Gastroesophageal sphincter (tissue), 3 donors: Measurements from ENCODE around the gene SYTL3.

Experiments
- EP300 ChIP-seq: sonication (generic); formaldehyde crosslinking; IDR thresholded peaks from one replicate; pipeline ENCODE4 v1.6.1; 2017; ENCODE audit warnings: antibody characterized with exemption, mild to moderate bottlenecking
- POLR2A ChIP-seq, 2 donors: fragments of 450-650 bp; IDR thresholded peaks; one replicate each; pipeline ENCODE4 v1.6.1; 2017; ENCODE audit warnings: antibody characterized with exemption in 2 of 2, mild to moderate bottlenecking in 2 of 2, moderate library complexity in 1 of 2
- POLR2AphosphoS5 ChIP-seq: sonication (generic); formaldehyde crosslinking; IDR thresholded peaks from one replicate; pipeline ENCODE4 v1.6.1; 2017; ENCODE audit warnings: antibody characterized with exemption
- TF ChIP-seq, protein P1 (sequence below), 4 experiments: fragments of 200-600 bp in 2 of 4; fragments of 450-650 bp in 2 of 4; sonication (generic) in 1 of 4; IDR thresholded peaks; one replicate each; pipeline ENCODE4 v1.5.1; 2017 to 2019; ENCODE audit warnings: antibody characterized with exemption in 4 of 4, mild to moderate bottlenecking in 2 of 4, moderate library complexity in 2 of 4

DNA sequence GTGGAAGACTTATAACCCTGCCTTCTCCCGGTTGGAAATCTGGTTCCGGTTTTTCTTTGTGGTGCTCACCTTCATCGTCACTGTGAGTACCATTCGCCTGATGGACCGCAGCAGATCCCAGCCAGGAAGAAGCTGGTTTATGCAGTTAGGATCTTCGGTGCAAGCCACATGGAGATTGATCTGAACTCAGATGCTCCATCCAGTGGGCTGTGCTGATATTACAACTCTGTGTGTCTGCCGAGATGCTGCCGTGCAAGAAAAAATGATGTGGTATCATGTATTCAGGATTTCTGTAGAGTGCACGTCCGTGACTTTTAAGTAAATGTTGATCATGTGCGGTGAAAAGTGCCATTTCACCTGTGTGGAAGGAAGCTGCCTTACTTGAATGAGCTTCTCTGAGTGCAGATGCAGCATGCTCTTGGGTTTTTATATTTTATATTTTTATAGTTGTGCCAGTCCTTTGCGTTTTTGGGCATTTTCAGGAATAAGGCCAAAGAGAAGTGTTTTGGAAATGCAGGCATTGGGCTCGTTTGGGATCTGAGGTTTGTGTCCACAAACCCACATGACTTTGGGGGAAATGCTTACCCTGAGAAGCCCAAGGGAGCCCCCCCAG lies 44.5 kb upstream of the SYTL3 start:
- TF ChIP-seq, protein P1, sequence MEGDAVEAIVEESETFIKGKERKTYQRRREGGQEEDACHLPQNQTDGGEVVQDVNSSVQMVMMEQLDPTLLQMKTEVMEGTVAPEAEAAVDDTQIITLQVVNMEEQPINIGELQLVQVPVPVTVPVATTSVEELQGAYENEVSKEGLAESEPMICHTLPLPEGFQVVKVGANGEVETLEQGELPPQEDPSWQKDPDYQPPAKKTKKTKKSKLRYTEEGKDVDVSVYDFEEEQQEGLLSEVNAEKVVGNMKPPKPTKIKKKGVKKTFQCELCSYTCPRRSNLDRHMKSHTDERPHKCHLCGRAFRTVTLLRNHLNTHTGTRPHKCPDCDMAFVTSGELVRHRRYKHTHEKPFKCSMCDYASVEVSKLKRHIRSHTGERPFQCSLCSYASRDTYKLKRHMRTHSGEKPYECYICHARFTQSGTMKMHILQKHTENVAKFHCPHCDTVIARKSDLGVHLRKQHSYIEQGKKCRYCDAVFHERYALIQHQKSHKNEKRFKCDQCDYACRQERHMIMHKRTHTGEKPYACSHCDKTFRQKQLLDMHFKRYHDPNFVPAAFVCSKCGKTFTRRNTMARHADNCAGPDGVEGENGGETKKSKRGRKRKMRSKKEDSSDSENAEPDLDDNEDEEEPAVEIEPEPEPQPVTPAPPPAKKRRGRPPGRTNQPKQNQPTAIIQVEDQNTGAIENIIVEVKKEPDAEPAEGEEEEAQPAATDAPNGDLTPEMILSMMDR (IDR thresholded peaks at IDR 0.05): peak; percentile 43 to 79 (median 72)
- TF ChIP-seq POLR2A (IDR thresholded peaks at IDR 0.05): no peak
- no peak for TF ChIP-seq POLR2AphosphoS5
- TF ChIP-seq EP300: no peak
